ENCODE results near the gene ZNF597. TPM values are rescaled to one million over a fixed set of nuclear protein-coding genes. Genes with fewer than 3 reads are reported as not detected.

Gene ZNF597
- total RNA-seq, 1 experiment from 2014 or later, result 3.5 TPM

GRCh38 chr16:3467921-3468320, 24.6 kb upstream of the ZNF597 start:
- Histone ChIP-seq H4K20me1 (ENCODE audit: control insufficient read depth, insufficient read depth, insufficient read length) (no peaks in the 10 kb centered on the region), H3K23me2 (ENCODE audit: insufficient read length, low read depth, low read length, poor library complexity, severe bottlenecking) (no peaks in the 10 kb centered on the region), H4K5ac (ENCODE audit: insufficient read length, low read depth, low read length) (no peak overlapping the region), H3K18ac (ENCODE audit: insufficient read length, low read depth, low read length) (no peak overlapping the region), H3K27me3 (ENCODE audit: insufficient read depth, low read length) (no peaks in the 10 kb centered on the region), H3K9ac (ENCODE audit: extremely low read depth, insufficient read length, low read length) (no peak overlapping the region), H3K4ac (ENCODE audit: low read depth, low read length) (no peak overlapping the region), H4K8ac (replicated peaks; ENCODE audit: insufficient read length, low read depth, low read length) (no peak overlapping the region), H2BK5ac (ENCODE audit: insufficient read length, low read length) (no peak overlapping the region), H3K79me1 (ENCODE audit: insufficient read depth, low read depth, low read length, poor library complexity, severe bottlenecking) (peaks cover 15% of the 10 kb centered on the region), H4K91ac (ENCODE audit: insufficient read length, low read depth, low read length) (no peak overlapping the region), H3K27ac (ENCODE audit: insufficient read length, low read depth, low read length) (no peak overlapping the region), H3T11ph (ENCODE audit: low read length) (no peak overlapping the region), H3K56ac (ENCODE audit: insufficient read length, low read depth, low read length) (no peak overlapping the region), H2AFZ (ENCODE audit: low read length) (no peak overlapping the region), H3K4me1 (ENCODE audit: insufficient read depth, low read length) (no peaks in the 10 kb centered on the region; the same call in 1 of the 2 replicates), H3K79me2 (ENCODE audit: insufficient read depth, low read length) (peaks cover 37% of the 10 kb centered on the region), H2BK20ac (ENCODE audit: low read depth, low read length, poor library complexity, severe bottlenecking) (no peak overlapping the region), H3K9me3 (ENCODE audit: control insufficient read depth, low read depth, low read length) (no peaks in the 10 kb centered on the region), H2BK12ac (ENCODE audit: insufficient read length, low read depth, low read length) (no peak overlapping the region), H2BK120ac (ENCODE audit: low read depth, low read length, poor library complexity, severe bottlenecking) (no peak overlapping the region), H3K23ac (ENCODE audit: insufficient read length, low read depth, low read length) (no peak overlapping the region), H3K4me2 (ENCODE audit: insufficient read depth, insufficient read length, low read length) (no peak overlapping the region), H2BK15ac (ENCODE audit: low read depth, low read length) (no peak overlapping the region), H3K14ac (ENCODE audit: insufficient read depth, low read length) (no peak overlapping the region), H2AK5ac (ENCODE audit: insufficient read length, low read length) (no peak overlapping the region)
- Mint-ChIP-seq H3K9me3 (no peaks in the 10 kb centered on the region), H3K4me3 (peak overlapping the region in 1 of 2 experiments; percentile 52; a peak in 1 of 5 replicates), H3K4me1 (peaks cover 35 to 40% of the 10 kb centered on the region in 2 experiments), H3K27ac (peak overlapping the region; percentile 16 to 93 (median 82); a peak in 5 of 7 replicates), H3K27me3 (ENCODE audit: low read depth) (no peaks in the 10 kb centered on the region), H3K36me3 (ENCODE audit: insufficient read depth in 1 of 3, low read depth in 3 of 3) (peaks cover 13 to 24% (median 15%) of the 10 kb centered on the region in 3 experiments; a peak in 5 of 7 replicates)
- WGBS (ENCODE audit: extremely low coverage, insufficient read length, low lambda C conversion rate), result no CpG with 5 or more reads among the region's 4 CpGs
- no peak for DNase-seq
- no peak for TF ChIP-seq CTCF (conservative IDR thresholded peaks at IDR 0.05)

All from H9 (cell line).